HG03378 (cell line): ENCODE results near the gene RESP18.

Source experiments
- ATAC-seq: cut with Tn5 transposase; IDR thresholded peaks from one replicate; pipeline ENCODE4 v1.9.1; 2021; ENCODE audit warnings: mild to moderate bottlenecking, moderate library complexity; ENCODE audit not compliant: unreplicated experiment

RESP18 gene

GRCh38 chr2:219278655-219279150 is 53.8 kb downstream of the RESP18 start:
- no peak for ATAC-seq

GRCh38 chr2:219277703-219278654 is 54.6 kb downstream of the RESP18 start:
- no peak for ATAC-seq
